Upper lobe of right lung (tissue), 1 donor: Measurements from ENCODE around the gene TDRD9. TPM values are rescaled to one million over a fixed set of nuclear protein-coding genes. Genes with fewer than 3 reads are reported as not detected.

ENCODE experiments used
- ATAC-seq: fragments of 200-7000 bp; cut with Tn5 transposase; one replicate; pipeline ENCODE4 v1.9.1; 2020; ENCODE audit warnings: mild to moderate bottlenecking, moderate library complexity
- DNase-seq: peaks from one replicate; pipeline ENCODE4 v3.0.0-alpha.2; 2020
- H3K27ac ChIP-seq: fragments of 200-600 bp; one replicate; pipeline ENCODE4 v1.8.0; 2022
- H3K27me3 ChIP-seq: fragments of 200-600 bp; one replicate; pipeline ENCODE4 v1.8.0; 2022; ENCODE audit warnings: mild to moderate bottlenecking
- H3K36me3 ChIP-seq: fragments of 200-600 bp; one replicate; pipeline ENCODE4 v1.8.0; 2022
- H3K4me1 ChIP-seq: fragments of 200-600 bp; one replicate; pipeline ENCODE4 v1.8.0; 2022
- H3K4me3 ChIP-seq: fragments of 200-600 bp; one replicate; pipeline ENCODE4 v1.8.0; 2022; ENCODE audit warnings: mild to moderate bottlenecking
- H3K9me3 ChIP-seq: fragments of 200-600 bp; one replicate; pipeline ENCODE4 v1.8.0; 2022
- CTCF ChIP-seq: fragments of 200-600 bp; IDR thresholded peaks from one replicate; pipeline ENCODE4 v1.8.0; 2022; ENCODE audit warnings: antibody characterized with exemption
- intact Hi-C: fragments of 100-400 bp; cut with DNase I; formaldehyde crosslinking; loops from one replicate; pipeline ENCODE4 v1.11.0; 2022
- total RNA-seq: library from RNA; stranded (reverse); fragmentation: NEBNext Ultra II Directional; extraction: Animal tissue kit (Norgen Biotek cat#: 25700); gene quantifications from one replicate; pipeline ENCODE4 v1.2.1, GENCODE V29; 2021
- donor health status: DM: no; HTN: yes; CAD: no; lungs with severe emphysema.

The TDRD9 gene
- total RNA-seq, 1 donor from 2014 or later, result 6.2 TPM

- no peak for DNase-seq
- H3K9me3 ChIP-seq, result no peaks in the 10 kb centered on the region
These were observed 91.5 kb downstream of the TDRD9 start for GRCh38 chr14:104019806-104020205.

GRCh38 chr14:104020471-104020870 lies 92.2 kb downstream of the TDRD9 start:
- intact Hi-C loops, result no loop called here
- ATAC-seq (no peak), DNase-seq (no peak)
- Histone ChIP-seq H3K27ac (no peak overlapping the region), H3K36me3 (no peaks in the 10 kb centered on the region), H3K27me3 (no peaks in the 10 kb centered on the region), H3K4me3 (no peak overlapping the region), H3K9me3 (no peaks in the 10 kb centered on the region), H3K4me1 (no peaks in the 10 kb centered on the region)
- no peak for TF ChIP-seq CTCF

More at GRCh38 chr14:104019806-104020205, 91.5 kb downstream of the TDRD9 start:
- Histone ChIP-seq H3K36me3 (no peaks in the 10 kb centered on the region), H3K27me3 (no peaks in the 10 kb centered on the region), H3K4me3 (no peak overlapping the region), H3K4me1 (no peaks in the 10 kb centered on the region), H3K27ac (no peak overlapping the region)
- intact Hi-C loops, result no loop called here
- ATAC-seq, result no peak
- no peak for TF ChIP-seq CTCF

GRCh38 chr14:104023325-104024055 lies 95.2 kb downstream of the TDRD9 start:
- Histone ChIP-seq H3K27me3 (no peaks in the 10 kb centered on the region), H3K9me3 (no peaks in the 10 kb centered on the region), H3K4me3 (no peak overlapping the region), H3K27ac (no peak overlapping the region), H3K4me1 (no peaks in the 10 kb centered on the region), H3K36me3 (no peaks in the 10 kb centered on the region)
- no peak for TF ChIP-seq CTCF
- DNase-seq, result no peak
- intact Hi-C loops, result no loop called here
- ATAC-seq, result no peak

- no peak for ATAC-seq
- Histone ChIP-seq H3K4me1 (no peaks in the 10 kb centered on the region), H3K36me3 (no peaks in the 10 kb centered on the region), H3K4me3 (no peak overlapping the region), H3K27me3 (no peaks in the 10 kb centered on the region), H3K9me3 (no peaks in the 10 kb centered on the region), H3K27ac (no peak overlapping the region)
- no peak for DNase-seq
- no peak for TF ChIP-seq CTCF
- intact Hi-C loops, result no loop called here
These were observed 97.3 kb downstream of the TDRD9 start for GRCh38 chr14:104025534-104025933.

GRCh38 chr14:104026024-104026423 lies 97.8 kb downstream of the TDRD9 start:
- TF ChIP-seq CTCF, result no peak
- Histone ChIP-seq H3K4me1 (no peaks in the 10 kb centered on the region), H3K36me3 (no peaks in the 10 kb centered on the region), H3K27ac (no peak overlapping the region), H3K4me3 (no peak overlapping the region), H3K27me3 (no peaks in the 10 kb centered on the region), H3K9me3 (no peaks in the 10 kb centered on the region)
- no peak for DNase-seq
- intact Hi-C loops, result no loop called here
- no peak for ATAC-seq
